Measurements from ENCODE around the gene OR13J1.

DNA sequence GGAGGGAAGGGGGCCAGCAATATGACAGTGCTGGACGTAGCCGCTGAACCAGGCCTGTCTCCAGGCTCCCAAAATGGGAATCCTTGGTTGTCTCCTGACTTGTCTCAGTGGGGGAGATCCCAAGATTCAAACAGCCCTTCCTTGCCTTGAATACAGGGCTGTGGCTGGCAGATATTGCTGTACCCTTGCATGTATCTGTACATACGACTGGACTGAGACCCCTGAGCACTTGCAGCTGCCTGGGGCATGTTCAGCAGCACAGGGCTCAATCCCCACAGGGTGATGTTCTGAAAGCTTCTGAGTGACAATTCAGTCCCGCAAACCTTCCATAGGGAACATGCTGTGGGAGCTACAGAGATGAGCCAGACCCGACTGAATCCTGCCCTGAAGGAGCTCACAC lies 13.3 kb downstream of the OR13J1 start:
- TF ChIP-seq, protein P1, sequence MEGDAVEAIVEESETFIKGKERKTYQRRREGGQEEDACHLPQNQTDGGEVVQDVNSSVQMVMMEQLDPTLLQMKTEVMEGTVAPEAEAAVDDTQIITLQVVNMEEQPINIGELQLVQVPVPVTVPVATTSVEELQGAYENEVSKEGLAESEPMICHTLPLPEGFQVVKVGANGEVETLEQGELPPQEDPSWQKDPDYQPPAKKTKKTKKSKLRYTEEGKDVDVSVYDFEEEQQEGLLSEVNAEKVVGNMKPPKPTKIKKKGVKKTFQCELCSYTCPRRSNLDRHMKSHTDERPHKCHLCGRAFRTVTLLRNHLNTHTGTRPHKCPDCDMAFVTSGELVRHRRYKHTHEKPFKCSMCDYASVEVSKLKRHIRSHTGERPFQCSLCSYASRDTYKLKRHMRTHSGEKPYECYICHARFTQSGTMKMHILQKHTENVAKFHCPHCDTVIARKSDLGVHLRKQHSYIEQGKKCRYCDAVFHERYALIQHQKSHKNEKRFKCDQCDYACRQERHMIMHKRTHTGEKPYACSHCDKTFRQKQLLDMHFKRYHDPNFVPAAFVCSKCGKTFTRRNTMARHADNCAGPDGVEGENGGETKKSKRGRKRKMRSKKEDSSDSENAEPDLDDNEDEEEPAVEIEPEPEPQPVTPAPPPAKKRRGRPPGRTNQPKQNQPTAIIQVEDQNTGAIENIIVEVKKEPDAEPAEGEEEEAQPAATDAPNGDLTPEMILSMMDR (IDR thresholded peaks at IDR 0.05) = no peak
- no peak for TF ChIP-seq POLR2A (IDR thresholded peaks at IDR 0.05)

Measured in heart left ventricle (tissue), 13 donors.